HEK293T (cell line): ENCODE measurements around the gene PIP5K1C.

Experiments
- ARNT ChIP-seq: fragments of 450-650 bp; IDR thresholded peaks from 2 replicates; pipeline ENCODE4 v1.6.1; 2017; ENCODE audit warnings: mild to moderate bottlenecking
- BHLHE40 ChIP-seq: fragments of 450-650 bp; IDR thresholded peaks from 2 replicates; pipeline ENCODE4 v1.6.1; 2016; ENCODE audit warnings: mild to moderate bottlenecking, moderate library complexity, borderline replicate concordance
- CTBP1 ChIP-seq: fragments of 450-650 bp; IDR thresholded peaks from 2 replicates; pipeline ENCODE4 v1.6.1; 2016; ENCODE audit warnings: borderline replicate concordance
- ELF4 ChIP-seq: fragments of 450-650 bp; IDR thresholded peaks from 2 replicates; pipeline ENCODE4 v1.6.1; 2017; ENCODE audit warnings: antibody characterized with exemption
- FOXK2 ChIP-seq: fragments of 450-650 bp; IDR thresholded peaks from 2 replicates; pipeline ENCODE4 v1.6.1; 2016; ENCODE audit warnings: mild to moderate bottlenecking
- FOXM1 ChIP-seq: fragments of 450-650 bp; IDR thresholded peaks from 2 replicates; pipeline ENCODE4 v1.6.1; 2017; ENCODE audit warnings: mild to moderate bottlenecking, borderline replicate concordance
- HDGF ChIP-seq: fragments of 450-650 bp; IDR thresholded peaks from 2 replicates; pipeline ENCODE4 v1.6.1; 2017; ENCODE audit warnings: antibody characterized with exemption, borderline replicate concordance
- LEF1 ChIP-seq: fragments of 450-650 bp; IDR thresholded peaks from 2 replicates; pipeline ENCODE4 v1.6.1; 2017; ENCODE audit warnings: mild to moderate bottlenecking, borderline replicate concordance
- NFRKB ChIP-seq: fragments of 450-650 bp; IDR thresholded peaks from 2 replicates; pipeline ENCODE4 v1.6.1; 2016; ENCODE audit warnings: mild to moderate bottlenecking, moderate library complexity
- SP1 ChIP-seq: fragments of 450-650 bp; IDR thresholded peaks from 2 replicates; pipeline ENCODE4 v1.6.1; 2017
- SUZ12 ChIP-seq: fragments of 450-650 bp; IDR thresholded peaks from 2 replicates; pipeline ENCODE4 v1.6.1; 2016; ENCODE audit warnings: mild to moderate bottlenecking
- TARDBP ChIP-seq: fragments of 450-650 bp; IDR thresholded peaks from 2 replicates; pipeline ENCODE4 v1.6.1; 2016
- ZNF384 ChIP-seq: fragments of 450-650 bp; IDR thresholded peaks from 2 replicates; pipeline ENCODE4 v1.6.1; 2016

DNA sequence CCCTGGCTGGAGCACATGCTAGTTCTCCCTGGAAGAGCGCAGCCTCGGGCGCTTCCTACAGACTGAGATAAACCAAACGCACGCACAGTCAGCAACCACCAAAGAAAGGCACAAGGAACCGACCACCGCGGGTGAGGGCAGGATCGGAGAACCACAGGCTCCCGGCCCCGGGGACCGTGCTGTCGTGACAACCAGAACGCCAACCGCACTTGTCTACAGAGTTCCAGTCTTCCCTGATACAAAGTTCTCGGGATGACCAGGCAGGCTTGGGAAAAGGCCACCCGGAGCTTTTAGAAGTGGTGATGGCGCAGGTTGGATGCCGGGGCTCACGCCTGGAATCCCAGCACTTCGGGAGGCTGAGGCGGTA, 40.5 kb downstream of the PIP5K1C start:
- TF ChIP-seq FOXM1 (no peak), TARDBP (no peak), ELF4 (no peak), SP1 (no peak), FOXK2 (no peak), SUZ12 (no peak), BHLHE40 (no peak), NFRKB (no peak), HDGF (no peak), ARNT (no peak), LEF1 (no peak), ZNF384 (no peak), CTBP1 (no peak)
